ENCODE data around the gene HYKK. TPM values are rescaled to one million over a fixed set of nuclear protein-coding genes. Genes with fewer than 3 reads are reported as not detected.

HYKK gene
- total RNA-seq (2014; rRNA removed; shearing (Covaris generic)): 0.98 and 3.7 TPM in 2 replicates

GRCh38 chr15:78506971-78507830 lies at the start of gene HYKK:
TSS of gene HYKK (plus strand) at chr15:78507577. CDS start at chr15:78513089, 5,512 bp downstream.

GRCh38 chr15:78540141-78540870 lies 32.9 kb downstream of the HYKK start, which contains the start of gene PSMA4:
TSS of gene PSMA4 (plus strand) at chr15:78540444. CDS start at chr15:78541928, 1,484 bp downstream.

GRCh38 chr15:78565097-78565950 lies 57.9 kb downstream of the HYKK start, which contains the start of gene CHRNA5:
TSS of gene CHRNA5 (plus strand) at chr15:78565520. CDS start at chr15:78565720, 200 bp downstream.

Other genes with a start within 250 kb of the HYKK start
- not detected in 2 replicates for gene DNAJA4, start 243.0 kb upstream of the HYKK start, total RNA-seq (2014; rRNA removed; shearing (Covaris generic))
- 60.2 and 72.2 TPM in 2 replicates for gene SKIC8, start 208.0 kb upstream of the HYKK start, total RNA-seq (2014; rRNA removed; shearing (Covaris generic))
- gene CRABP1, start 167.2 kb upstream of the HYKK start, total RNA-seq (2014; rRNA removed; shearing (Covaris generic)): not detected in 2 replicates
- gene IREB2, start 69.4 kb upstream of the HYKK start, total RNA-seq (2014; rRNA removed; shearing (Covaris generic)): 12.9 and 13.5 TPM in 2 replicates
- 169 and 183 TPM in 2 replicates for gene PSMA4, start 32.9 kb downstream of the HYKK start, total RNA-seq (2014; rRNA removed; shearing (Covaris generic))
- gene CHRNA5, start 57.9 kb downstream of the HYKK start, total RNA-seq (2014; rRNA removed; shearing (Covaris generic)): 2.8 and 8.1 TPM in 2 replicates
- not detected in 2 replicates for gene CHRNA3, start 113.4 kb downstream of the HYKK start, total RNA-seq (2014; rRNA removed; shearing (Covaris generic))
- gene CHRNB4, start 133.6 kb downstream of the HYKK start, total RNA-seq (2014; rRNA removed; shearing (Covaris generic)): not detected in 2 replicates

Measured in A375 (cell line).